ENCODE results near the gene CLMN. TPM values are rescaled to one million over a fixed set of nuclear protein-coding genes. Genes with fewer than 3 reads are reported as not detected.

CLMN gene
- total and polyA plus RNA-seq, 10 of the 15 experiments (the other 5 are each of a cell fraction or from before 2014, with no cell fraction given): 7.8 to 49.3 (median 18.5) TPM

DNA sequence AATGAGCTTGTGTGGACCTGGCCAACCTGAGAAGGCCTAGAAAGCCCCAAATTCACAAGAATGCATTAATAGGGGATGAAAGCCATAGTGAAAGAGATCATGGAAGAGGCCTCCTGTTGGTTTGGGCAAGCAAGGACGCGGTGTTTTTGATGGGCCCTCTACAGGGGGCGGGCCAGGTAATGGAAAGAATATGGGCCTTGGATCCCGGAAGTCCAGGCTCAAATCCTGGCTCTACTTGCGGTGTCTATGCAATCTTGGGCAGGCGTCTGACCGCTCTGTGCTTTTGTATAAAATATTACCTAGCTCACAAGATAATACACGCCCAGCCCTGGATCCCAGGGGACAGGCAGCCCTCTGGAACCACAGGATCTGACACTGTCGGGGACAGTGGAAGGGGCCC is 41.1 kb upstream of the CLMN start:
- Histone ChIP-seq H3K4me1 (ENCODE audit: control insufficient read depth, insufficient read depth, low read length) (peaks cover 7% of the 10 kb centered on the region), H3K9ac (ENCODE audit: control insufficient read depth, insufficient read depth, low read length) (no peak overlapping the region), H2AFZ (ENCODE audit: control insufficient read depth, low read depth, low read length) (no peak overlapping the region), H3K36me3 (ENCODE audit: control insufficient read depth in 2 of 2, insufficient read depth in 2 of 2, low read length in 1 of 2) (no peaks in the 10 kb centered on the region), H3K79me2 (ENCODE audit: control insufficient read depth, insufficient read depth, low read length) (no peaks in the 10 kb centered on the region), H4K20me1 (ENCODE audit: control insufficient read depth, insufficient read depth) (no peaks in the 10 kb centered on the region), H3K27me3 (replicated peaks in 1 of 2; ENCODE audit: control insufficient read depth in 2 of 2, insufficient read depth in 2 of 2, low read length in 1 of 2) (peaks cover 0 to 5% of the 10 kb centered on the region in 2 experiments; a peak in 3 of 4 replicates), H3K27ac (ENCODE audit: control insufficient read depth, insufficient read depth) (no peak overlapping the region), H3K9me3 (replicated peaks; ENCODE audit: control insufficient read depth, insufficient read depth, low read length) (no peaks in the 10 kb centered on the region), H3K4me3 (no peak overlapping the region), H3K4me2 (ENCODE audit: control insufficient read depth, insufficient read depth) (no peak overlapping the region)
- DNase-seq (ENCODE audit: low read depth, low spot score): no peak
- in situ Hi-C loops (cut with MboI): no loop called here
- ATAC-seq: no peak
- TF ChIP-seq POLR2A (IDR thresholded peaks at IDR 0.05; ENCODE audit: low read depth, low read length) (no peak), NRF1 (conservative IDR thresholded peaks at IDR 0.05; ENCODE audit: low read depth, low read length) (no peak), RCOR1 (conservative IDR thresholded peaks at IDR 0.05; ENCODE audit: low read depth, low read length) (no peak), JUND (IDR thresholded peaks at IDR 0.05; ENCODE audit: low read depth, low read length) (no peak), HDAC2 (IDR thresholded peaks at IDR 0.05) (no peak), FOXK2 (IDR thresholded peaks at IDR 0.05) (no peak), STAT3 (IDR thresholded peaks at IDR 0.05; ENCODE audit: low read depth, low read length) (no peak), ZNF622 (IDR thresholded peaks at IDR 0.05) (no peak), SMARCA5 (IDR thresholded peaks at IDR 0.05) (no peak), RFX5 (IDR thresholded peaks at IDR 0.05; ENCODE audit: low read depth, low read length) (no peak), GABPA (IDR thresholded peaks at IDR 0.05; ENCODE audit: low read depth) (no peak)
- TF ChIP-seq, protein P1, sequence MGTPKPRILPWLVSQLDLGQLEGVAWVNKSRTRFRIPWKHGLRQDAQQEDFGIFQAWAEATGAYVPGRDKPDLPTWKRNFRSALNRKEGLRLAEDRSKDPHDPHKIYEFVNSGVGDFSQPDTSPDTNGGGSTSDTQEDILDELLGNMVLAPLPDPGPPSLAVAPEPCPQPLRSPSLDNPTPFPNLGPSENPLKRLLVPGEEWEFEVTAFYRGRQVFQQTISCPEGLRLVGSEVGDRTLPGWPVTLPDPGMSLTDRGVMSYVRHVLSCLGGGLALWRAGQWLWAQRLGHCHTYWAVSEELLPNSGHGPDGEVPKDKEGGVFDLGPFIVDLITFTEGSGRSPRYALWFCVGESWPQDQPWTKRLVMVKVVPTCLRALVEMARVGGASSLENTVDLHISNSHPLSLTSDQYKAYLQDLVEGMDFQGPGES (IDR thresholded peaks at IDR 0.05): no peak
- TF ChIP-seq, protein P2, sequence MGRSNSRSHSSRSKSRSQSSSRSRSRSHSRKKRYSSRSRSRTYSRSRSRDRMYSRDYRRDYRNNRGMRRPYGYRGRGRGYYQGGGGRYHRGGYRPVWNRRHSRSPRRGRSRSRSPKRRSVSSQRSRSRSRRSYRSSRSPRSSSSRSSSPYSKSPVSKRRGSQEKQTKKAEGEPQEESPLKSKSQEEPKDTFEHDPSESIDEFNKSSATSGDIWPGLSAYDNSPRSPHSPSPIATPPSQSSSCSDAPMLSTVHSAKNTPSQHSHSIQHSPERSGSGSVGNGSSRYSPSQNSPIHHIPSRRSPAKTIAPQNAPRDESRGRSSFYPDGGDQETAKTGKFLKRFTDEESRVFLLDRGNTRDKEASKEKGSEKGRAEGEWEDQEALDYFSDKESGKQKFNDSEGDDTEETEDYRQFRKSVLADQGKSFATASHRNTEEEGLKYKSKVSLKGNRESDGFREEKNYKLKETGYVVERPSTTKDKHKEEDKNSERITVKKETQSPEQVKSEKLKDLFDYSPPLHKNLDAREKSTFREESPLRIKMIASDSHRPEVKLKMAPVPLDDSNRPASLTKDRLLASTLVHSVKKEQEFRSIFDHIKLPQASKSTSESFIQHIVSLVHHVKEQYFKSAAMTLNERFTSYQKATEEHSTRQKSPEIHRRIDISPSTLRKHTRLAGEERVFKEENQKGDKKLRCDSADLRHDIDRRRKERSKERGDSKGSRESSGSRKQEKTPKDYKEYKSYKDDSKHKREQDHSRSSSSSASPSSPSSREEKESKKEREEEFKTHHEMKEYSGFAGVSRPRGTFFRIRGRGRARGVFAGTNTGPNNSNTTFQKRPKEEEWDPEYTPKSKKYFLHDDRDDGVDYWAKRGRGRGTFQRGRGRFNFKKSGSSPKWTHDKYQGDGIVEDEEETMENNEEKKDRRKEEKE (IDR thresholded peaks at IDR 0.05): no peak
- TF ChIP-seq, protein P3, sequence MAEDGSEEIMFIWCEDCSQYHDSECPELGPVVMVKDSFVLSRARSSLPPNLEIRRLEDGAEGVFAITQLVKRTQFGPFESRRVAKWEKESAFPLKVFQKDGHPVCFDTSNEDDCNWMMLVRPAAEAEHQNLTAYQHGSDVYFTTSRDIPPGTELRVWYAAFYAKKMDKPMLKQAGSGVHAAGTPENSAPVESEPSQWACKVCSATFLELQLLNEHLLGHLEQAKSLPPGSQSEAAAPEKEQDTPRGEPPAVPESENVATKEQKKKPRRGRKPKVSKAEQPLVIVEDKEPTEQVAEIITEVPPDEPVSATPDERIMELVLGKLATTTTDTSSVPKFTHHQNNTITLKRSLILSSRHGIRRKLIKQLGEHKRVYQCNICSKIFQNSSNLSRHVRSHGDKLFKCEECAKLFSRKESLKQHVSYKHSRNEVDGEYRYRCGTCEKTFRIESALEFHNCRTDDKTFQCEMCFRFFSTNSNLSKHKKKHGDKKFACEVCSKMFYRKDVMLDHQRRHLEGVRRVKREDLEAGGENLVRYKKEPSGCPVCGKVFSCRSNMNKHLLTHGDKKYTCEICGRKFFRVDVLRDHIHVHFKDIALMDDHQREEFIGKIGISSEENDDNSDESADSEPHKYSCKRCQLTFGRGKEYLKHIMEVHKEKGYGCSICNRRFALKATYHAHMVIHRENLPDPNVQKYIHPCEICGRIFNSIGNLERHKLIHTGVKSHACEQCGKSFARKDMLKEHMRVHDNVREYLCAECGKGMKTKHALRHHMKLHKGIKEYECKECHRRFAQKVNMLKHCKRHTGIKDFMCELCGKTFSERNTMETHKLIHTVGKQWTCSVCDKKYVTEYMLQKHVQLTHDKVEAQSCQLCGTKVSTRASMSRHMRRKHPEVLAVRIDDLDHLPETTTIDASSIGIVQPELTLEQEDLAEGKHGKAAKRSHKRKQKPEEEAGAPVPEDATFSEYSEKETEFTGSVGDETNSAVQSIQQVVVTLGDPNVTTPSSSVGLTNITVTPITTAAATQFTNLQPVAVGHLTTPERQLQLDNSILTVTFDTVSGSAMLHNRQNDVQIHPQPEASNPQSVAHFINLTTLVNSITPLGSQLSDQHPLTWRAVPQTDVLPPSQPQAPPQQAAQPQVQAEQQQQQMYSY (CRISPR knock-in tag; IDR thresholded peaks at IDR 0.05): no peak
- ChIA-PET RAD21 (ENCODE audit: unreplicated experiment) (interaction anchor here (1.1 to 1.8 kb wide), 6 partner anchors 24 to 243 kb away, joined by 4 to 8 read pairs (median 5); partner anchors contain the start of gene CLMN), SMC1A (ENCODE audit: uncharacterized antibody, unreplicated experiment) (interaction anchor here (1.1 to 1.6 kb wide), 5 partner anchors 14 to 83 kb away, joined by 3 to 5 read pairs (median 4); no protein-coding TSS in a partner anchor), CTCF (interaction anchor here (0.8 to 2.5 kb wide), 18 partner anchors 11 to 658 kb away, joined by 3 to 13 read pairs (median 5); partner anchors contain the start of gene CLMN), POLR2A (no interaction called here)
- no peak for FAIRE-seq
- no TSS peak for BruUV-seq (replicated peaks)
- 65% methylated on average over 9 of the region's 9 CpGs for WGBS (ENCODE audit: insufficient coverage, insufficient replicate concordance, low lambda C conversion rate, missing lambda C conversion rate)
- intact Hi-C loops (cut with micrococcal nuclease; ENCODE audit: unreplicated experiment): loop anchor here (2.0 to 5.0 kb wide), 2 partner anchors 34 to 154 kb away; no protein-coding TSS in a partner anchor

All from GM12878 (cell line).